Aorta (tissue), 5 donors: ENCODE data around the gene NOMO2. TPM values are rescaled to one million over a fixed set of nuclear protein-coding genes. Genes with fewer than 3 reads are reported as not detected.
"Not testable (repeated sequence)": the region's sequence is repeated elsewhere in the genome, so short reads cannot be mapped to it uniquely, and the experiment has no call there.

ENCODE experiments used
- ATAC-seq: fragments of 200-7000 bp; cut with Tn5 transposase; one replicate; pipeline ENCODE4 v1.9.1; 2022; ENCODE audit warnings: moderate library complexity; ENCODE audit not compliant: low FRiP score
- DNase-seq, 2 donors: peaks; one replicate each; pipeline ENCODE4 v3.0.0-alpha.2; 2020
- H3K27ac ChIP-seq, 2 donors: one replicate each; pipeline ENCODE4 v1.5.1; 2013; ENCODE audit warnings: low read length in 2 of 2, mild to moderate bottlenecking in 2 of 2, moderate library complexity in 2 of 2, control low read depth in 1 of 2, inconsistent platforms in 1 of 2, low read depth in 1 of 2
- H3K27me3 ChIP-seq, 2 donors: one replicate each; pipeline ENCODE4 v1.6.1; 2013; ENCODE audit warnings: control low read depth in 1 of 2, low read length in 1 of 2, mild to moderate bottlenecking in 1 of 2, moderate library complexity in 1 of 2; ENCODE audit not compliant: insufficient read depth in 2 of 2, control insufficient read depth in 1 of 2
- H3K36me3 ChIP-seq, 2 donors: one replicate each; pipeline ENCODE4 v1.6.1; 2013; ENCODE audit warnings: control low read depth in 1 of 2, low read length in 1 of 2, mild to moderate bottlenecking in 1 of 2; ENCODE audit not compliant: insufficient read depth in 2 of 2, control insufficient read depth in 1 of 2
- H3K4me1 ChIP-seq, 2 donors: one replicate each; pipeline ENCODE4 v1.6.1; 2013; ENCODE audit warnings: low read length in 2 of 2, control low read depth in 1 of 2, mild to moderate bottlenecking in 1 of 2, moderate library complexity in 1 of 2; ENCODE audit not compliant: insufficient read depth in 2 of 2, control insufficient read depth in 1 of 2
- H3K4me3 ChIP-seq, 2 donors: one replicate each; pipeline ENCODE4 v1.5.1; 2013; ENCODE audit warnings: low read length in 2 of 2, control low read depth in 1 of 2, mild to moderate bottlenecking in 1 of 2
- H3K9me3 ChIP-seq: one replicate; pipeline ENCODE4 v1.6.1; 2013; ENCODE audit warnings: mild to moderate bottlenecking, low read length; ENCODE audit not compliant: control insufficient read depth
- WGBS, 2 donors: extraction: QIAGEN DNeasy Blood & Tissue Kit; methylation state at CpG; one replicate each; pipeline ENCODE4 v1.1.7; 2013; 5-methylcytosine and 5-hydroxymethylcytosine counted together
- intact Hi-C, 2 donors: fragments of 100-400 bp; cut with DNase I; formaldehyde crosslinking; loops; one replicate each; pipeline versions ENCODE4 v1.14.2 to v1.15.0; 2022
- polyA plus RNA-seq, 2 donors: library from polyadenylated mRNA; stranded (reverse); fragments of 200-250 nt; gene quantifications; one replicate each; pipeline ENCODE4 v1.2.3, GENCODE V29; 2013
- total RNA-seq, 2 donors: library from RNA; stranded (reverse); fragmentation: NEBNext Ultra II Directional; extraction: Animal tissue kit (Norgen Biotek cat#: 25700); gene quantifications; one replicate each; pipeline ENCODE4 v1.2.1, GENCODE V29; 2021
- donor health status: healthy with polysubstance abuse.
- donor health status: Bipolar disorder and iron deficiency.
- donor health status: DM: no; HTN: no; CAD: no.
- donor health status: DM: no; HTN: no; CAD: no.
- donor health status: DM: yes; HTN: yes; CAD: no.

Gene NOMO2
- total and polyA plus RNA-seq, 4 donors: 65.1 to 124 (median 96.3) TPM

- H3K27me3 ChIP-seq, DNase-seq, intact Hi-C loops, H3K36me3 ChIP-seq, ATAC-seq, H3K4me3 ChIP-seq, H3K4me1 ChIP-seq, H3K9me3 ChIP-seq, H3K27ac ChIP-seq: not testable (repeated sequence)
- 94 to 95% methylated on average over 11 of the region's 11 CpGs for WGBS, 2 donors
Measured at GRCh38 chr16:18595796-18596195, 33.9 kb upstream of the NOMO2 start.

GRCh38 chr16:18594880-18595279 lies 33.0 kb upstream of the NOMO2 start:
- ATAC-seq: peak; percentile 21
- intact Hi-C loops: not testable (repeated sequence)
- WGBS, 2 donors: 77 to 80% methylated on average over 5 of the region's 5 CpGs

GRCh38 chr16:18593904-18594303 lies 32.0 kb upstream of the NOMO2 start:
- 92% methylated on average over 5 of the region's 5 CpGs for WGBS, 2 donors
- H3K27me3 ChIP-seq, ATAC-seq, H3K9me3 ChIP-seq, intact Hi-C loops, H3K36me3 ChIP-seq, H3K4me1 ChIP-seq, H3K27ac ChIP-seq, DNase-seq, H3K4me3 ChIP-seq: not testable (repeated sequence)

More at GRCh38 chr16:18594880-18595279, 33.0 kb upstream of the NOMO2 start:
- not testable (repeated sequence) for H3K27me3 ChIP-seq, H3K36me3 ChIP-seq, H3K4me3 ChIP-seq, H3K9me3 ChIP-seq, DNase-seq, H3K4me1 ChIP-seq, H3K27ac ChIP-seq

GRCh38 chr16:18592982-18593381 lies 31.1 kb upstream of the NOMO2 start:
- H3K4me1 ChIP-seq, intact Hi-C loops, H3K36me3 ChIP-seq, H3K27ac ChIP-seq, DNase-seq, H3K27me3 ChIP-seq, H3K4me3 ChIP-seq, H3K9me3 ChIP-seq, ATAC-seq: not testable (repeated sequence)
- WGBS, 2 donors: 87 to 89% methylated on average over 5 of the region's 5 CpGs

GRCh38 chr16:18591908-18592307 lies 30.0 kb upstream of the NOMO2 start:
- H3K27me3 ChIP-seq, H3K36me3 ChIP-seq, H3K4me1 ChIP-seq, H3K9me3 ChIP-seq, DNase-seq, H3K4me3 ChIP-seq, intact Hi-C loops, H3K27ac ChIP-seq, ATAC-seq: not testable (repeated sequence)
- 65 to 66% methylated on average over 4 of the region's 4 CpGs for WGBS, 2 donors

GRCh38 chr16:18591441-18591840 lies 29.5 kb upstream of the NOMO2 start:
- DNase-seq, H3K4me3 ChIP-seq, H3K4me1 ChIP-seq, H3K36me3 ChIP-seq, H3K27me3 ChIP-seq, ATAC-seq, H3K9me3 ChIP-seq, intact Hi-C loops, H3K27ac ChIP-seq: not testable (repeated sequence)

GRCh38 chr16:18589806-18590205 lies 27.9 kb upstream of the NOMO2 start:
- DNase-seq, H3K9me3 ChIP-seq, H3K27me3 ChIP-seq, H3K4me1 ChIP-seq, H3K4me3 ChIP-seq, H3K36me3 ChIP-seq, intact Hi-C loops, ATAC-seq, H3K27ac ChIP-seq: not testable (repeated sequence)
- 90% methylated on average over 8 to 10 of the region's 10 CpGs for WGBS, 2 donors

DNA sequence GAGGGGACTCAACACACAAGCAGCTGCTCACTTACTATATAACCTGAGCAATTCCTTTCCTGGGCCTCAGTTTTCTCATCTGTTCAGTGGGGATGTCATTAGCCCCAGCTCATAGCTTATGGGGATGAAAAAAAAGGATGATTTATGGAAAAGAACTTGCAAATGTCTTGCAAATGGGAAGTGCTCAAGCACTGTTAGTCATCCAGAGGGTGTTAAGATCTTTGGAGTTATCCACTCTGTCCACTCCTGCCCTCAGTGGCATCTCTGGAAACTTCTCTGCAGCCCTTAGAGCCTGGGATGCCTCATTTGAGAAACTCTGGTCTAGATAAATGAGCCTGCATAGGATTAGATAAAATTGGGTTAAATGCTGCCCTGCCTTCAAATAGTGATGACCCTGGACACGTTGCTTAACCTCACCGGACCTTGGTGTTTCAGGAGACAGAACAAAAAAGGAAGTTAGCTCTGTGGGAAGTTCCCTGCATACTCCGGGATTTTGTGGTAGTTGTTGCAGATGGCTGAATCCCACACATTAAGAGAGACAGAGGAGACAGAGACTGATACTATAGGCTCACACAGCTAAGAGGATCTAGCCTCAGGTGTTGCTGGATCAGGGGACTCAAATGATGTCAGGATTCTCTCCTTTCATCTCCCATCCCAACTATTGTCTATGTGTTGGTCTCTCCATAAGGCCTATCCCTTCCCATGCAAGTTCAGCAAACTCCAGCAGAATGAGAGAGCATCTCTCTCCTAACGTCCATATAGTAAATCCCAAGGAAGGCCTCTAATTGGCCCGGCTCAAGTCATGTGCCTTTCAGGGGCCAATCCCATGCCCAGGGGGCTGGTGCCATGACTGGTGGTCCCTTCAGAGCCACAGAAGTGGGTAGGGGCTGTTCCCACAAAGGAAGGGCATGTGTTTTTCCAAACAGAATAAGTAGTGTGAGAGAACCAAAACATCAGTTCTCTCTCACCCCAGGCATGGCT lies 25.0 kb upstream of the NOMO2 start:
- DNase-seq, H3K4me3 ChIP-seq, intact Hi-C loops, H3K4me1 ChIP-seq, H3K27me3 ChIP-seq, H3K9me3 ChIP-seq, H3K27ac ChIP-seq, H3K36me3 ChIP-seq, ATAC-seq: not testable (repeated sequence)
- WGBS, 2 donors: 83 to 91% methylated on average over 4 to 5 of the region's 5 CpGs

GRCh38 chr16:18585789-18586188 lies 23.9 kb upstream of the NOMO2 start:
- H3K27me3 ChIP-seq, H3K4me3 ChIP-seq, H3K27ac ChIP-seq, H3K4me1 ChIP-seq, ATAC-seq, H3K36me3 ChIP-seq, H3K9me3 ChIP-seq, intact Hi-C loops, DNase-seq: not testable (repeated sequence)
- WGBS, 2 donors: 93 to 94% methylated on average over 9 to 10 of the region's 10 CpGs
